Rectal smooth muscle tissue (tissue), 1 donor: ENCODE results near the gene GRAMD2B.
A peak's percentile ranks its signal among the peaks of the same experiment; 100 is the strongest.
"Not testable (repeated sequence)": the region's sequence is repeated elsewhere in the genome, so short reads cannot be mapped to it uniquely, and the experiment has no call there.

Experiments
- H3K27ac ChIP-seq: one replicate; pipeline ENCODE4 v1.7.0; 2013; ENCODE audit warnings: low read depth, low read length, inconsistent platforms
- H3K27me3 ChIP-seq: one replicate; pipeline ENCODE4 v1.7.0; 2013; ENCODE audit warnings: low read length; ENCODE audit not compliant: control insufficient read depth, insufficient read depth
- H3K36me3 ChIP-seq: one replicate; pipeline ENCODE4 v1.7.0; 2013; ENCODE audit warnings: low read length; ENCODE audit not compliant: control insufficient read depth, insufficient read depth
- H3K4me1 ChIP-seq: one replicate; pipeline ENCODE4 v1.7.0; 2013; ENCODE audit warnings: low read length; ENCODE audit not compliant: control insufficient read depth, insufficient read depth
- H3K4me3 ChIP-seq: one replicate; pipeline ENCODE4 v1.7.0; 2013; ENCODE audit warnings: low read length
- H3K9ac ChIP-seq: one replicate; pipeline ENCODE4 v1.7.0; 2013; ENCODE audit warnings: low read length

The GRAMD2B gene

DNA sequence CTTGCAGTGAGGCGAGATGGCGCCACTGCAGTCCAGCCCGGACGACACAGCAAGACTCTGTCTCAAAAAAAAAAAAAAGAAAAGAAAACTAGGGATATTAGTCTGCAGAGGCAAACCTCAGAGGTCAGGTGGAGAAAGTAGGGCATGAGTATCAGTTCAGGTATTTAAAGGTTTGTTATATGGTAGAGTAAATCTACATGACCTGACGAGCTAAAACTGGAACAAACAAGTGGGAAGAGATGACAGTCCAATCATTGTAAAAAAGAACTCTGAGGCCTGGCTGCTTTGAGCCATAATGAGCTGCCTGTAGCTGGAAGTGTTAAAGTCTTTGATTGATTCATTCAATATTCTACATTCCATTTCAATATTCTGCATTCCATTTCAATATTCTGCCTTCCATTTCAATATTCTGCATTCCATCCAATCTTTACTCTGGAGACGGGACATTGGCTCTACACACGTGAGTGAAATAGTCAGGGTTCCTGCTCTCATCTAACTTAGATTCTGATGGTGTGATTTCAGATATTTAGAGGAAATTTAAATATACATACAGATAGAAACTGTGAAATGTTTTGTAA lies 28.9 kb upstream of the GRAMD2B start:
- Histone ChIP-seq H3K27ac (no peak overlapping the region), H3K9ac (no peak overlapping the region), H3K27me3 (no peaks in the 10 kb centered on the region), H3K4me1 (no peaks in the 10 kb centered on the region), H3K4me3 (no peak overlapping the region), H3K36me3 (no peaks in the 10 kb centered on the region)

DNA sequence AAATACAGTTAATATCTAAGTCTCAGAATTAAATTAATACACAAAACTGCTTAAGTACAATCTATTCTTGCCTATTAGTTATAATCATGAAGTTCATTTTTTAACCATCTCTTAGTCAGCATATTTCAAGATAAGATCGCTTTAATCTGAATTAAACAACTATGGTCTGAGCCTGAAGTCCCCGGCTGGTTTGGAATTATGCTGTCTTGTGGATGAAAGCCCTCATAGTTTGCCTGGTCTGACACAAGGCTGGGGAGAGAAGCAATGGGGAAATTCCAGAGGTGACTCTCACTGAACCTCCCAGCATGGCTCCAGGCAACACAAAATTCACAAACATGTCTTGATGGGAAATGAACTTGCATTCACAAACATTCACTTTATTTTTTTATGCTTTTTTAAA lies 28.0 kb upstream of the GRAMD2B start:
- Histone ChIP-seq H3K4me1 (no peaks in the 10 kb centered on the region), H3K9ac (no peak overlapping the region), H3K36me3 (no peaks in the 10 kb centered on the region), H3K4me3 (no peak overlapping the region), H3K27me3 (no peaks in the 10 kb centered on the region), H3K27ac (no peak overlapping the region)

DNA sequence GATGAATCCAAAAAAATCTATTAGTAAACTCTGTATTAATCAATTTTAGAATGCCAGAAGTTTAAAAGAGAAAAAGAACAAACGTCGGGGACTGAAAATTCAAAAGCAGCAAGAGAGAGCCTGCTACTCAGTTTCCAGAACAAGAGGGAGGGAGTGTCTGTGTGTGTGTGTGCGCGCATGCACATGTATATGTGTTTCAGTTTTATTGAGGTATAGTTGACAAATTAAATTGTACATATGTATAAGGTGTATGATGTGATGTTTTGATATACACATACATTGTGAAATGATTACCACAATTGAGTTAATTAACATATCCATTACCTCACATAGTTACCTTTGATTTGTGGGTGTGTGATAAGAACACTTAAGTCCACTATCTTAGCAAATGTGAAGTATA lies 27.6 kb upstream of the GRAMD2B start:
- no peaks in the 10 kb centered on the region for H3K4me1 ChIP-seq
- no peak overlapping the region for H3K27ac ChIP-seq
- no peaks in the 10 kb centered on the region for H3K27me3 ChIP-seq
- no peak overlapping the region for H3K9ac ChIP-seq
- H3K4me3 ChIP-seq, result no peak overlapping the region
- no peaks in the 10 kb centered on the region for H3K36me3 ChIP-seq

DNA sequence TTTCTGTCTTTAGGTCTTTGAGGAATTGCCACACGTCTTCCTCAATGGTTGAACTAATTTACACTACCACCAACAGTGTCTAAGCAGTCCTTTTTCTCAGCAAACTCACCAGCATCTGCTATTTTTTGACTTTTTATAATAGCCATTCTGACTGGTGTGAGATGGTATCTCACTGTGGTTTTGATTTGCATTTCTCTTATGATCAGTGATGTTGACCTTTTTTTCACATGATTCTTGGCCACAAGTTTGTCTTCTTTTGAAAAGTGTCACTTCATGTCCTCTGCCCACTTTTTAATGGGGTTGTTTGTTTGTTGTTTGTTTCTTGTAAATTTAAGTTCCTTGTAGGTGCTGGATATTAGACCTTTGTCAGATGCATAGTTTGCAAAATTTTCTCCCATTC lies 26.5 kb upstream of the GRAMD2B start:
- H3K27ac ChIP-seq, H3K4me1 ChIP-seq, H3K27me3 ChIP-seq, H3K36me3 ChIP-seq, H3K4me3 ChIP-seq, H3K9ac ChIP-seq: not testable (repeated sequence)

DNA sequence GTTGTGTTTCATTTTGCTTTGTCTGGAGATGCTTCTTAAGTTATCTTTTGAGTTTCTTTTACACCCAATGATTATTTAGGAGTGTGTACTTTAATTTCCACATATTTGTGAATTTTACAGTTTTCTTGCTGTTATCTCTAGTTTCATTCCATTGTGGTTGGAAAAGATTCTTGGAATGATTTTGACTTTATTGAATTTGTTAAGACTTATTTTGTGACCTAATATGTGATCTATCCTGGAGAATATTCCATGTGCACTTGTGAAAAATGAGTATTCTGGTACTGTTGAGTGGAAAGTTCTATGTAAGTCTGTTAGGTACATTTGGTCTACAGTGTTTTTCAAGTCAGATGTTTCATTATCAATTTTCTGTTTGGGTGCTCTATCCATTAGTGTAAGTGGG lies 24.4 kb upstream of the GRAMD2B start:
- Histone ChIP-seq H3K4me1 (no peaks in the 10 kb centered on the region), H3K9ac (no peak overlapping the region), H3K4me3 (no peak overlapping the region), H3K27ac (no peak overlapping the region), H3K27me3 (no peaks in the 10 kb centered on the region), H3K36me3 (no peaks in the 10 kb centered on the region)

DNA sequence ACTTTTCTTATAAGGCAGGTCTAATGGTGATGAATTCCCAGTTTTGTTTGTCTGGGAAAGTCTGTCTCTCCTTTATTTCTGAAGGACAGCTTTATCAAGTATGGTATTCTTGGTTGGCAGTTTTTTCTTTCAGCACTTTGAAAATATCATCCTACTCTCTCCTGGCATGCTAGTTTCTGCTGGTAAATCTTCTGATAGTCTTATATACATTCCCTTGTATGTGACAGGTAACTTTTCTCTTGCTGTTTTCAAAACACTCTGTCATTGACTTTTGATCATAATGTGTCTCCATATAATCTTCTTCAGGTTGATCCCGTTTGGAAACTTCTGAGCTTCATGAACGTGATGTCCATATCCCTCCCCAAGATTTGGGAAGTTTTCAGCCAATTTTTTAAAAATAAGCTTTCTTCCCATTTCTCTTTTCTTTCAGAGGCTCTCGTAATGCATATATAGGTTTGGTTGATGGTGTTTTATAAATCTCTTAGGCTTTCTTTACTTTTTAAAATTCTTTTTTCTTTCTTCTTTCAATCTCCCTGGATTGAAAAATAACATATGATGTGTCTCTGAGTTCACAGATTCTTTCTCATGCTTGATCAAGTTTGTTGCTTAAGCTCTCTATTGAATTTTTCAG lies 22.5 kb upstream of the GRAMD2B start:
- H3K27me3 ChIP-seq, result no peaks in the 10 kb centered on the region
- H3K9ac ChIP-seq, result no peak overlapping the region
- no peak overlapping the region for H3K4me3 ChIP-seq
- H3K36me3 ChIP-seq, result no peaks in the 10 kb centered on the region
- H3K4me1 ChIP-seq, result no peaks in the 10 kb centered on the region
- H3K27ac ChIP-seq, result no peak overlapping the region

DNA sequence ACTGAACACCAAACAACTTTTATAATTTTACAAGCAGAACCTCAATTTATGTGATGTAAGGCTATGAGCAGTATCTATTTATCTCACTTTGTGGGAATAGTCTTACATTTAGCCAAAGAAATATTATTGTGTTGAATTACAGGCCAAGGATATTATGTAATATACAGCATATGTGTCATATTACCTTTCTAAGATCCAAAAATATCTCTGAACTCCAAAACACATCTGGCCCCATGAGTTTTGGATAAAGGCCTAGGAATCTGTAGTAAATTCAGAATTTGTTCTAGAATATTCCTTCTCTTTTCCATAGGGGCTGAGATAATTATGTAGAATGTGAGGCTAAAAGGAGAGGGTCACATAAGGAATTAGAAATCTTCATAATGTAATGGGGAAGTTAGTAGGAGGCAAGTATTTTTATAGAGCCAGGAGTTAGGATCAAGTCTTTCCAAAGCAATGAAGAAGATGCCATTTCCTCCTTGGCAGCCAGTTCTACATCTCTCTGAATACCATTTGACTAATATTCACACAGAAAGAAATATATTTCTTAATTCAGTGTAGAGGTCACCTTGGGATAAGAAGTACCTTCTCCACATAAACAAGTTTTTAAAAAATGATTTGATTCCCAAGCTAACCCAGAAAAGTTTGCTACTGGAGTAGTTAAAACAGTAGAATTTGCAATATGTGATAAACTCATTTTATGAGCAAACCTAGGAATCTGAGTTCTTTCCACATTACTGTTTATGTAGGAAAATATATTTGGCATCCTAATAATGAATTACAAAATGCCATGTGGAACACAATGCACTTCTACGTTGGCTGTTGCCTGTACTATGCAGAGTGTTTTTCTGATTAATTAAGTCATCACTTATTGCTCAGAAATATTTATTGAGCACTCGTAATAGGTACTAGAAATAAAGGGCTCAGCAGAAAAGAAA lies 20.3 kb upstream of the GRAMD2B start:
- Histone ChIP-seq H3K9ac (no peak overlapping the region), H3K4me3 (no peak overlapping the region), H3K27ac (peak overlapping the region; percentile 44), H3K36me3 (no peaks in the 10 kb centered on the region), H3K4me1 (no peaks in the 10 kb centered on the region), H3K27me3 (no peaks in the 10 kb centered on the region)

DNA sequence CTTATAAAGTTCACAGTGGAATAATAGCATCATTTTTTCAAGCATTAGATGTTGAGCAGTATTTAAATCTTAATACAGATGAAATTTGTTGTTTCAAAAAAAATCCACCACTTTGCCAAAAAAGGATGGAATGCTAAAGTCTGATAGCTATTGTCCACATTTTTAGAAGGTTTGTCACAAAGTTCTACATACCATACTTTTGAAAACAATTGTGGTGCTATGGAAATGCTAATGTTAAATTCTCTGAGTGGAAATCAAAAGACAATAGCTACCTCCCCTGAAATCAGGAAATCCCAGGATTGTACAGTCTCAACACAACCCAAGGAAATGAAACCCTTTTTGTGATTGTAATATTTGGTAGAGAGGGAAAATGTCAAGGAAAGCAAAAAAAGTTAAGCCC lies 19.3 kb upstream of the GRAMD2B start:
- no peaks in the 10 kb centered on the region for H3K36me3 ChIP-seq
- no peak overlapping the region for H3K27ac ChIP-seq
- H3K9ac ChIP-seq, result no peak overlapping the region
- no peaks in the 10 kb centered on the region for H3K27me3 ChIP-seq
- no peaks in the 10 kb centered on the region for H3K4me1 ChIP-seq
- H3K4me3 ChIP-seq, result no peak overlapping the region

DNA sequence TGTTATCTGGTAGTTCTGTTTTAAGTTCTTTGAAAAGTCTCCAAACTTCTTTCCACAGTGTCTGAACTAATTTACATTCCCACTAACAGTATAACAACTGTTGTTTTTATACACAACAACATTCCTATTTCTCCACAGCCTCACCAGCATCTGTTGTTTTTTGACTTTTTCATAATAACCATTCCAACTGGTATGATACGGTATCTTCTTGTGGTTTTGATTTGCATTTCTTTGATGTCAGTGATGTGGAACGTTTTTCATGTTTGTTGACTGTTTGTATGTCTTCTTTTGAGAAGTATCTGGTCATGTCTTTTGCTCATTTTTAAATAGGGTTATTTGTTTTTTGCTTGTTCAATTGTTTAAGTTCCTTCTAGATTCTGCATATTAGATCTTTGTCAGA lies 12.6 kb upstream of the GRAMD2B start:
- H3K9ac ChIP-seq, result no peak overlapping the region
- peaks cover 12% of the 10 kb centered on the region for H3K4me1 ChIP-seq
- H3K36me3 ChIP-seq, result no peaks in the 10 kb centered on the region
- no peak overlapping the region for H3K27ac ChIP-seq
- no peaks in the 10 kb centered on the region for H3K27me3 ChIP-seq
- H3K4me3 ChIP-seq, result no peak overlapping the region

DNA sequence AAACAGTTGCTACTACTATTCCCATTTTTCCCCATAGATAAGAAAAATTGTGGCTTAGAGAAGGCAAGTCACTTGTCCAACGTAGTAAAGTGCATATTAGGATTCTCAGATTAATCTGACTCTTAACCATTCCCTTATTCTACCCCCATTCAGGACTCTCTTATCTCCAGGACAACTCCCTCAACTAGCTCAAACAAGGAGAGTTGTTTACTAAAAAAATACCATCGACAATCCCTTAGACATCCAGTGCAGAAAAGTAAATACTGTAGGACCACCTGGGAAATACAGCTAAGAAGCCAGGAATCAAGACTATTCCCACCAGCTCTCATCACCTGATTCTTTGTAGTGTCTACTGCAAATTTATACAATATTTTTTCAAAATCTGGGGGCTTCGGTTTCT lies 9.4 kb upstream of the GRAMD2B start:
- no peak overlapping the region for H3K4me3 ChIP-seq
- H3K36me3 ChIP-seq, result no peaks in the 10 kb centered on the region
- H3K9ac ChIP-seq, result no peak overlapping the region
- no peaks in the 10 kb centered on the region for H3K27me3 ChIP-seq
- H3K4me1 ChIP-seq, result peaks cover 20% of the 10 kb centered on the region
- no peak overlapping the region for H3K27ac ChIP-seq

DNA sequence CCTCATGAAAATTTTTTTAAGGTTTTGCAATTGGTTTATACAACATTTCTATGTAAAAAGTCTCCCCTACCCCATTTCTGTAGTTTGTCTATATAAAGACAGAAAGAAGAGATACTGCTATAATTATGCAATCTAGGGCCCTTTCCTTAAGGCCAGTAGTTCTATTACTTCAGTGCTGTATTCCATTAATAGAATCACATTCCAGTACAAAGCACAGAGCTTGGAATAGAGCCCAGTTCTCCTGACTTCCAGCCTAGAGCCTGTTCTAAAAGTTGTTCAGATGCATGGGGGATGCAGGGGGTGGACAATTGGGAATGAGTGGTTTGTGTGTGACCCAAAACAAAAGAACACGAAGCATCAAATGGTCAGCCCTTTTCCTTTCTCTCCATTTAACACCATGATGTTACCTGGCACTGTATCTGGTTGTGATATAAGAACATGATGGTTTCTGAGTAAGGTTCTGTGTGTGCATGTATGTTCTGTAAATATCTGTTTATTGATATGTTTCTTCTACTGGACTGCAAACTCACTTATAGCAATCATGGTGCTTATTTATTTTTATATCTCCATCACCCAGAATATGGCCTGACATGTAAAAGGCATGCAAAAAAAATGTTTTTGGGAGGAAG lies 8.2 kb upstream of the GRAMD2B start:
- H3K4me3 ChIP-seq, result no peak overlapping the region
- H3K36me3 ChIP-seq, result no peaks in the 10 kb centered on the region
- H3K4me1 ChIP-seq, result peaks cover 20% of the 10 kb centered on the region
- no peak overlapping the region for H3K9ac ChIP-seq
- peak overlapping the region; percentile 33 for H3K27ac ChIP-seq
- H3K27me3 ChIP-seq, result no peaks in the 10 kb centered on the region

DNA sequence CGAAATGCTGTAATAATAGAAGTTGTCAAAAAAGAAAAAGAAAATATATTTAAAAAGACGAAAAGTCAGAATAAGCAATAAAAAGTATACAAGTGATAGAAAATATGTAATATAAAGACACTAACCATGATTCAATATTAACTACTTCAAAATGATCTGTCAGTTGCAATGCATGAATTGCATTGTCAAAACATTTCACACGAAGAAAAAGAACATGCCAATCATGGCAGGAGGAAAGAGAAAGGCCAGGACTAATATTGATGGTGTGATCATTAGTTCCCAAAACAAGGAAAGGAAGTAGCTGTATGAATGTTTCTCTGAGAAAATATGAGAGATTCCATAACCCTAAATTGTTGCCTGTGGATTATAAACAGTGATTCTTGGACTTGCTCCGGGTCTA lies 7.4 kb upstream of the GRAMD2B start:
- Histone ChIP-seq H3K4me1 (peaks cover 20% of the 10 kb centered on the region), H3K27me3 (no peaks in the 10 kb centered on the region), H3K4me3 (no peak overlapping the region), H3K36me3 (no peaks in the 10 kb centered on the region), H3K27ac (peak overlapping the region; percentile 60), H3K9ac (no peak overlapping the region)
